NCI-H1417 treated with DMSO at 0.1 percent for 48 hours (cell line): ENCODE results near the gene MCM6.
A peak's percentile ranks its signal among the peaks of the same experiment; 100 is the strongest.
"Not testable (repeated sequence)": the region's sequence is repeated elsewhere in the genome, so short reads cannot be mapped to it uniquely, and the experiment has no call there.

Experiments
- DNase-seq: peaks from one replicate; lab custom pipeline; 2025; lab: John Stamatoyannopoulos, UW

MCM6 gene

DNA sequence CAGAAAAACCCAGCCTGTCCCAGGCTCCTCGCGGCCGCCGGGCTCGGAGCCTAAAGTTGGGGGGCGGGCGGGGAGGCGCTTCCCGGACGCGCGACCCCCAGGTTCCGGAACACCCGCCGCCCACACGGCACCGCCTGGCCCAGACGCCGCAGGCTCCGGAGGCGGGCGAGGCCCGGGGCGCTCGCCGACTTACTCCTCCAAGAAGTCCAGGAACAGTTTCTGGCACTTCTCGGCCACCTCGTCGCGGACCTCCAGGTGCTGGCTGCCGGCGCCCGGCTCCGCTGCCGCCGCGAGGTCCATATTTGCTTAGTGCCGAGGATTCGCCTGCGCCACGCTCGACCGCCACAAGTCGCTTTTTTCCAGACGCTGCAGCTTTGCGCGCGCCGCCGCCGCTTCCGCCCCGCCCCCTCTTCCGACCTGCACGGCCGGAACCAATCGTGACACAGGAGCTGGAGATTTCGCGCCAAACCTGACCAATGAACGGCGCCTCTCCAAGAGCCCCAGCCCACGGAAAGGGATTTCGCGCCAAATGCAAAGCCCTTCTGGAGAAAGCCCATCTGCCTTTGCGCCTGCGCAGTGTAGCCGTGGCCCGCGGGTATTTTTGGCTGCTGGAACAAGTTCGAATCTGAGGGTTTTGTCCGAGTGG lies at the start of gene MCM6:
MCM6 (minus strand) TSS at position 378 of the 646 bp plus-strand sequence; CDS start at position 300, 78 bp downstream.
- peak; percentile 88 for DNase-seq

- DNase-seq = no peak
Observed at GRCh38 chr2:135925571-135925970, 49.3 kb upstream of the MCM6 start.

GRCh38 chr2:135916207-135916606 lies 40.0 kb upstream of the MCM6 start:
- no peak for DNase-seq

- no peak for DNase-seq
Observed at GRCh38 chr2:135914485-135914884, 38.2 kb upstream of the MCM6 start.

DNA sequence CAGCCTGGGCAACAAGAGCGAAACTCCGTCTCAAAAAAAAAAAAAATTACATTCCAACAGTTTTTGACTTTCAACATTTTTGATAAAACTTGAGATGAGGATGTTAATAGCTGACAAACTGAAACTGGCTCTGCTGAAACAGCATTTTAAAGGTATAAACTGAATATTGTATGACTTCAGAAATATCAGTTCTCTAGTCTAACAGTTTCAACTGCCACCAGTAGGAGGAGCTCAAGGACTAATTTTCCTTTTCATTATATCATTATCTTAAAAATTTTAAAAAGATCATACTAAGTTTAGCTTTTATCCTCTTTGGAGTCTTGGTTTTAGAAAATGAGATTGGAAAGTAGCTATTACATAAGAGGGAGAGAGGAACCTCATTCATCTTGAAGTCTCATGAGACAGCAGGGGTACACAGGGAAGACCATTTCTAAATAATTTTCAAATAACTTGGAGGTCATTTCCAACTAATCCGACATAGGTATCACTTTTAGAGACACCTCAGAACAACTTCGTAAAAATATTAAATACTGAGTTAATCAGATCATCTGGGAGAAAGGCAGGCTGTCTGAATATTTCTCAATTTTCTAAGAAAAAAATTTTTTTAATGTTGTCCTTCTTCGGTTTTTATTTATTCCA lies 37.6 kb upstream of the MCM6 start:
- no peak for DNase-seq

DNA sequence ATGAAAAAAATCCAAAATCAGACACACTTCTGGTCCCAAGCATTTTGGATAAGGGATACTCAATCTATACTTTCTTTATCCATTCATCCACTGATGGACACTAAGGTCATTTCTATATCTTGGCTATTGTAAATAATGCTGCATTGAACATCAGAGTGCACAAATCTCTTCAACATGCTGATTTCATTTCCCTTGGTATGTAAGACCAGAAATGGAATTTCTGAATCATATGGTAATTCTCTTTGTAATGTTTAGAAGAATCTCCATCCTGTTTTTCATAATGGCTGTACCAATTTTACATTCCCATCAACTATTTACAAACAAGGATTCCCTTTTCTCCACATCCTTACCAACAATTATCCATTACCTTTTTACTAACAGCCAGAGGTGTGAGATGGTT lies 33.7 kb upstream of the MCM6 start:
- no peak for DNase-seq

- DNase-seq = no peak
Observed at GRCh38 chr2:135905679-135906078, 29.4 kb upstream of the MCM6 start.

GRCh38 chr2:135904341-135904989 lies 28.2 kb upstream of the MCM6 start:
- no peak for DNase-seq

DNA sequence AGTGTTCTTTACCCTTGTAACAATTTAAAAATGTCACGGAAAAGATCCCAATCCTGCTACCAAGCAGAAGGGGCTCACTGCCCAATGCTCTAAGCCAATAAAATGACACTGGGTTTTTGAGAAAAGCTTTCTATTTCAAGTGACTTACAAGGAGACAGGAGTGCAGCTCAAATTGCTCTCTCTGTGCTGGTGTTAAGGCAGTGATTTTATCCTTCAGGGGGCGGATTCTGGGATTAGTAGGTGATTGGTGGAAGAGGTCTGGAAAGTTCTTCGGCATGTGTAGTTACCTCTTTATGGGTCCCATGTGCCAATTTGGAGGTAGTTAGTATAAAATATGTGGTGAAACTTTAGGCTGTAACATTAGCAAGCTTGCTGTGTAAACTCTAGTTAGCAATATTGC lies 27.4 kb upstream of the MCM6 start:
- DNase-seq = no peak

DNA sequence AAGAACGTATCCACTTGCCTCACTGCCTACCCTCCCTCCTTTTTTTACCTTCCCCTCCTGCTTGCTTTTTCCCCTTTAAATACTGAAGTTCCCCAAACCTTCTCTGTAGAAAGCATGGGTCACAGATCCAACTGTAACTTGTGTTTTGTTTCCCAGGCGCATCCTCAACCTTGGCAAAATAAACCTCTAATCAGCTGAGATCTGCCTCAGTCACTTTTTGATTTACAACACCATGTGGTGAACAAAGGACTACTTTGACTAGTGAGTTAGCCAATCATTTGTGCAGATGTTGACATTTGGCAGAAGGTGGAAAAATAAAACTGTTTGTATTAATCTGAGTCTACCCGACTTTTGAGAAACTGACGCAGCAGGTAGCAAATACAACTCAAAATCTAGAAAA lies 23.3 kb upstream of the MCM6 start:
- no peak for DNase-seq

DNA sequence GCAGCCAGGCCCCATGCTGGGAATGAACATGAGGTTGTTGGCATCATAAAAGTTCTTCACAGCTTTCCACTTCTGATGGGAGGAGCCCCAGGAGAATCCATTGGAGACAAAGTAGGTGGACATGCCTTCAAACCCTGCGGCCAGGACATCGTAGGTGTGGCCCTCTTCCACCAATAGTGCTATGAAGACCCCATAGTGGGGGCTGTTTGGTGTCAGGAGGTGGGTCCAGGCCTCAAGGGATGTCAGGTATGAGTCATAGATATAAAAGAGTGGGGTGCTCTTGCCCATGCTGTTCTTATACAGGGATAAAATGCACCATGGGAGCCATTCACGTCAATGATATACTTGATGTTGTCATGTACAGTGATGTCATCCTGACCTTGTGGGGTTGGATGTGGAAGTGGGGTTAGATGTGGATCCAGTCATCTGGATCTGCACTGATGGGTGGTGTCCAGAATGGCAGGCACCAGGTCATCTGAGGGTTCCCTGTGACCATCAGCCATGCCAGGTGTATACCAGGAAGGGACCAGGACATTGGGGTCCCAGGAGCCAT lies 22.1 kb upstream of the MCM6 start:
- no peak for DNase-seq

GRCh38 chr2:135894930-135895329 lies 18.7 kb upstream of the MCM6 start:
- no peak for DNase-seq

DNA sequence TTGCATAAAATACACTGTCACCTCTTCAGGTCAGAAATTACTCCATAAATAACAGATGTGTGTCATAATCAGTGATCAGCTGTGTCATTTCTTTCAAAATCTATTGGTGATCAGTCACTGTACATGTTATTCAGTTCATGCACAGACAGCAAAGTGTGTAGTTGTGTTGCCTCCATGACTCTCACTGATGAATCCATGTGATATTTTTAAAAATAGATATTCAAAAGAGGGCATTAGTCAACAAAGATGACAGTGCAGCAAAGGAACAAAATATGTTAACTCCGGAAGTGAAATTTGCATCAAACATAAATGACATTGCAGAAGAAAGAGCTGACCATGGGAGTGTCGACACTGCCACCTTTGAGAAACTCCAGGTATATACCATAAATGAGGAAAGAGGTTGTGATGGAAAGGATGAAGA lies 17.1 kb upstream of the MCM6 start:
- no peak for DNase-seq

- DNase-seq = no peak
Observed at GRCh38 chr2:135890835-135891234, 14.6 kb upstream of the MCM6 start.

DNA sequence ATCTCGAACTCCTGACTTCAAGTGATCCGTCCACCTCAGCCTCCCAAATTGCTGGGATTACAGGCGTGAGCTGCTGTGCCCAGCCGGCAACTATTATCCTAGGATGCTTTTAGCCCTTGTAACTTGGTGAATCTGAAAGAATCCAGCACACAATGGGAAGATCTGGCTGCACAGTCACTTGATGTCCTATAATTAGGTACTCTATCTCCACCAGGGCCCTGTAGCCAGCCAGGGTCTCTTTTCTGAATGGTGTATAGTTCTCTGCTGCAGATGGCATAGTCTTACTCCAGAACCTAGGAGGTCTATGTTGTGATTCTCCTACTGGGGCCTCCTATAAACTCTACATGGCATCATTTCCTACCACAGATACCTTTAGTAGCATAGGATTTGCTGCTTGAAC lies 13.9 kb upstream of the MCM6 start:
- no peak for DNase-seq

DNA sequence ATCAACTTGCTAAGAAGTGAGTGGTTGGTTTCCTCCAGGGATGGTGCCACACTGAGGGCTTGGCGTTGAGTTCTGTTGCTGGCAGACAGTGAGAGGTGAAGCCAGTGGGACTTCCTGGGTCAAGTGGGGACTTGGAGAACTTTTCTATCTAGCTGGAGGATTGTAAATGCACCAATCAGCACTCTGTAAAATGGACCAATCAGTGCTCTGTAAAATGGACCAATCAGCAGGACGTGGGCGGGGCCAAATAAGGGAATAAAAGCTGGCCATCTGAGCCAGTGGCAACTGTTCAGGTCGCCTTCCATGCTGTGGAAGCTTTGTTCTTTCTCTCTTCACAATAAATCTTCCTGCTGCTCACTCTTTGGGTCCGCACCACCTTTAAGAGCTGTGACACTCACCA lies 12.3 kb upstream of the MCM6 start:
- not testable (repeated sequence) for DNase-seq

DNA sequence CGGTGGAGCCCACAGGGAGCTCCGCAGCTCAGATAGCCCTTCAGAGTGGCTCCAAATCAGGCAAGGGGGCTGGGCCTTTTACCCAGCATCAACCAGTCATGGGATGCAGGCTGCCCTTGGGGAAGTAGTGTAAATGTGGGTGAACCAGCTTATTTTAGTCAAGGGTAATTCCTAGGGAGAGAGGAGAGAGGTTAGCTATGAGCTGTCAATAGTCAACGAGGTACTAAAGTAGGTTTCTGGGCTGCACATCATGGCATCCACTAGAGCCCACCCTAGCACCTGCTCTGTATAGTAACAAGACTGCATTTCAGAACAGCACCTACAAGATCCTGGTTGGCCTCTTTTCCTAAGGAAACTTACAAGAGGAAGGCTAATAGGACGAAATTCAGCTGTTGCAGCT lies 9.5 kb upstream of the MCM6 start:
- no peak for DNase-seq

DNA sequence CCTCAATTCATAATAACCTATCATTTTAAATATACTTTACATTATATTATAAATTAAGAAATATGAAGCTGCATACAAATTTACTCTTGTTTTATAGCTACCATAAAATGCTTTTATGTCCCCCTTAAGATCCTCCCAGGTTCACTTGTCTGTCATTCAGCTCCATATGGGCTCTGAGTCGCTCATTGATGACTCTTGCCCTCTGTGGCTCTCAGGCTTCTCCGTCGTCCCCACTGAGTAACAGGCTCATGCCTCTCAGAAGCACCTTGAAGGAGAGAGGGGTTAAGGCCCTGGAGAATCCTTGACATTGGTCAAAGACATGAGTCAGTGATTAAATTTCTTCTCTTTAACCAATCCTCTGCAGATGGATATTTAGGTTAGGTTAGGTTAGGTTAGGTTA lies 6.2 kb upstream of the MCM6 start:
- DNase-seq = no peak

GRCh38 chr2:135876770-135877169 lies 527 bp upstream of the MCM6 start:
- not testable (repeated sequence) for DNase-seq

- DNase-seq = no peak
Observed at GRCh38 chr2:135875491-135876065, 665 bp downstream of the MCM6 start.

DNA sequence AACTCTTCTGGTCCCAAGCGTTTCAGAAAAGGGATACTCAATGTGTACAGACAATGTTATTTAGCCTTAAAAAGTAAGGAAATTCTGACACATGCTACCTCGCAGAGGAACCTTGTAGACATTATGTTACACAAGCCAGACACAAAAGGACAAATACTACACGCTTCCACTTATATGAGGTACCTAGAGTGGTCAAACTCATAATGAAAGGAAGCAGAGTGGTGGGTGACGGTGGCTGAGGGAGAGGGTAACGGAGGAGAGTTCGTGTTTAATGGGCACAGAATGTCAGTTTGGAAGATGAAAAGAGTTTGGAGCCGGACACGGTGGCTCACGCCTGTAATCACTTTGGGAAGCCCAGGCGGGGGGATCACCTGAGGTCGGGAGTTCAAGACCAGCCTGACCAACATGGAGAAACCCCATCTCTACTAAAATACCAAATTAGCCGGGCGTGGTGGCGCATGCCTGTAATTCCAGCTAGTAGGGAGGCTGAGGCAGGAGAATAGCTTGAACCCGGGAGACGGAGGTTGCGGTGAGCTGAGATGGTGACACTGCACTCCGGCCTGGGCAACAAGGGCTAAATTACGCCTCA lies 1.4 kb downstream of the MCM6 start:
- DNase-seq = no peak

- DNase-seq = no peak
Observed at GRCh38 chr2:135870571-135870970, 5.7 kb downstream of the MCM6 start.
